Keratinocyte (primary cell): Measurements from ENCODE around the gene HS6ST3.

ENCODE experiments used
- EZH2 ChIP-seq: IDR thresholded peaks from one replicate; pipeline ENCODE4 v1.6.1; 2012; ENCODE audit warnings: inconsistent platforms, mild to moderate bottlenecking, low read length, moderate library complexity
- TF ChIP-seq, protein P1 (sequence below), 3 experiments: IDR thresholded peaks in 1 of 3; conservative IDR thresholded peaks in 1 of 3; optimal IDR thresholded peaks in 1 of 3; 2 replicates in 2 of 3; 3 replicates in 1 of 3; pipeline versions ENCODE3 to v1.5.1; 2011; ENCODE audit warnings: low read length in 3 of 3, mild to moderate bottlenecking in 3 of 3, moderate library complexity in 2 of 3, control low read depth in 1 of 3, inconsistent platforms in 1 of 3; ENCODE audit not compliant: insufficient read depth in 2 of 3; ENCODE audit errors: extremely low read depth in 1 of 3

DNA sequence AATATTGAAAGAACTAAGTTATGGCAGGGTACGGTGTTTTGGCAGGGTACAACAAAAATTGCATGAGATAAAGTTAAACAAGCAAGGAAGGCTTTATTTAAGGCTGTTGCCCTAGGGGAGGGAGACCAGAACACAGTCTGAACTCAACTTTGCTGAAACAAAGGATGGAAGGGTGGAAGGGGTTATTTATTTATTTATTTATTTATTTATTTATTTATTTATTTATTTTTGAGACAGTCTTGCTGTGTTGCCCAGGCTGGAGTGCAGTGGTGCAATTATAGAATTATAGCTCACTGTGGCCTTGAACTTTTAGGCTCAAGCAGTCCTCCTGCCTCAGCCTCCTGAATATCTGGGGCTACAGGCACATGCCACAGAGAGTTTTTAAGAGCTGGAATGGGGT is 75.9 kb downstream of the HS6ST3 start:
- TF ChIP-seq, protein P1, sequence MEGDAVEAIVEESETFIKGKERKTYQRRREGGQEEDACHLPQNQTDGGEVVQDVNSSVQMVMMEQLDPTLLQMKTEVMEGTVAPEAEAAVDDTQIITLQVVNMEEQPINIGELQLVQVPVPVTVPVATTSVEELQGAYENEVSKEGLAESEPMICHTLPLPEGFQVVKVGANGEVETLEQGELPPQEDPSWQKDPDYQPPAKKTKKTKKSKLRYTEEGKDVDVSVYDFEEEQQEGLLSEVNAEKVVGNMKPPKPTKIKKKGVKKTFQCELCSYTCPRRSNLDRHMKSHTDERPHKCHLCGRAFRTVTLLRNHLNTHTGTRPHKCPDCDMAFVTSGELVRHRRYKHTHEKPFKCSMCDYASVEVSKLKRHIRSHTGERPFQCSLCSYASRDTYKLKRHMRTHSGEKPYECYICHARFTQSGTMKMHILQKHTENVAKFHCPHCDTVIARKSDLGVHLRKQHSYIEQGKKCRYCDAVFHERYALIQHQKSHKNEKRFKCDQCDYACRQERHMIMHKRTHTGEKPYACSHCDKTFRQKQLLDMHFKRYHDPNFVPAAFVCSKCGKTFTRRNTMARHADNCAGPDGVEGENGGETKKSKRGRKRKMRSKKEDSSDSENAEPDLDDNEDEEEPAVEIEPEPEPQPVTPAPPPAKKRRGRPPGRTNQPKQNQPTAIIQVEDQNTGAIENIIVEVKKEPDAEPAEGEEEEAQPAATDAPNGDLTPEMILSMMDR (optimal IDR thresholded peaks at IDR 0.05 in 1 of 3, IDR thresholded peaks at IDR 0.05 in 1 of 3, conservative IDR thresholded peaks at IDR 0.05 in 1 of 3; ENCODE audit: extremely low read depth in 1 of 3, insufficient read depth in 2 of 3, low read length in 3 of 3), result no peak
- TF ChIP-seq EZH2, result no peak
